ENCODE data around the gene KRTAP9-2.
A peak's percentile ranks its signal among the peaks of the same experiment; 100 is the strongest.
"Not testable (repeated sequence)": the region's sequence is repeated elsewhere in the genome, so short reads cannot be mapped to it uniquely, and the experiment has no call there.

Gene KRTAP9-2
- total RNA-seq = 0 reads per million in 18 experiments

GRCh38 chr17:41226598-41227095, at the start of gene KRTAP9-2:
Gene KRTAP9-2 (plus strand): TSS chr17:41226648. CDS start chr17:41226655, 7 bp downstream.
- not testable (repeated sequence) for DNase-seq

- DNase-seq = peak; percentile 12 to 23
Observed at GRCh38 chr17:41176744-41177387, 49.6 kb upstream of the KRTAP9-2 start.

- no peak for DNase-seq
Observed at GRCh38 chr17:41177727-41178271, 48.6 kb upstream of the KRTAP9-2 start, which contains the start of gene KRTAP4-2. Gene KRTAP4-2 (minus strand): TSS chr17:41178221. CDS start chr17:41178164, 57 bp downstream.

GRCh38 chr17:41178341-41178740, 48.1 kb upstream of the KRTAP9-2 start:
- peak; percentile 59 to 69 for DNase-seq

GRCh38 chr17:41178843-41179616, 47.4 kb upstream of the KRTAP9-2 start:
- no peak for DNase-seq

- no peak for DNase-seq
Observed at GRCh38 chr17:41184480-41184961, 41.9 kb upstream of the KRTAP9-2 start, which contains the start of gene KRTAP4-1. Gene KRTAP4-1 (minus strand): TSS chr17:41184911. CDS start chr17:41184854, 57 bp downstream.

GRCh38 chr17:41185001-41185400, 41.4 kb upstream of the KRTAP9-2 start:
- no peak for DNase-seq

- DNase-seq = no peak
Observed at GRCh38 chr17:41186872-41187271, 39.6 kb upstream of the KRTAP9-2 start.

- DNase-seq = not testable (repeated sequence)
Observed at GRCh38 chr17:41189837-41190318, 36.6 kb upstream of the KRTAP9-2 start, which contains the start of gene KRTAP9-1. Gene KRTAP9-1 (plus strand): TSS chr17:41189887. CDS start chr17:41189887, 0 bp downstream.

GRCh38 chr17:41190328-41190727, 36.1 kb upstream of the KRTAP9-2 start:
- DNase-seq = no peak

- no peak for DNase-seq
Observed at GRCh38 chr17:41196068-41196467, 30.4 kb upstream of the KRTAP9-2 start.

GRCh38 chr17:41199421-41200078, 26.9 kb upstream of the KRTAP9-2 start:
- DNase-seq = no peak

- no peak for DNase-seq
Observed at GRCh38 chr17:41211845-41212466, 14.5 kb upstream of the KRTAP9-2 start.

GRCh38 chr17:41212524-41213169, 13.8 kb upstream of the KRTAP9-2 start:
- no peak for DNase-seq

GRCh38 chr17:41215681-41216080, 10.8 kb upstream of the KRTAP9-2 start:
- DNase-seq = no peak

GRCh38 chr17:41223821-41224220, 2.6 kb upstream of the KRTAP9-2 start:
- no peak for DNase-seq

GRCh38 chr17:41226051-41226450, 397 bp upstream of the KRTAP9-2 start:
- no peak for DNase-seq

- DNase-seq = no peak
Observed at GRCh38 chr17:41230094-41230493, 3.6 kb downstream of the KRTAP9-2 start.

- no peak for DNase-seq
Observed at GRCh38 chr17:41231731-41232130, 5.3 kb downstream of the KRTAP9-2 start.

GRCh38 chr17:41232399-41233105, 6.1 kb downstream of the KRTAP9-2 start, which contains the start of gene KRTAP9-3:
Gene KRTAP9-3 (plus strand): TSS chr17:41232449. CDS start chr17:41232502, 53 bp downstream.
- DNase-seq = not testable (repeated sequence)
